ENCODE results near the gene DIAPH3.

GRCh38 chr13:59890054-59890453 lies 273.7 kb downstream of the DIAPH3 start:
- TF ChIP-seq CTCF (IDR thresholded peaks at IDR 0.05 in 8 of 11, conservative IDR thresholded peaks at IDR 0.05 in 3 of 11) (no peak), POLR2A (IDR thresholded peaks at IDR 0.05) (no peak), POLR2AphosphoS5 (IDR thresholded peaks at IDR 0.05) (no peak)

Data from spleen (tissue), 7 donors.